ENCODE measurements around the gene HLA-E. TPM values are rescaled to one million over a fixed set of nuclear protein-coding genes. Genes with fewer than 3 reads are reported as not detected.

HLA-E gene
- total and polyA plus RNA-seq, 2 of the 13 experiments (the other 11 are each of a cell fraction or from before 2014, with no cell fraction given): 45.2 to 90.4 TPM

DNA sequence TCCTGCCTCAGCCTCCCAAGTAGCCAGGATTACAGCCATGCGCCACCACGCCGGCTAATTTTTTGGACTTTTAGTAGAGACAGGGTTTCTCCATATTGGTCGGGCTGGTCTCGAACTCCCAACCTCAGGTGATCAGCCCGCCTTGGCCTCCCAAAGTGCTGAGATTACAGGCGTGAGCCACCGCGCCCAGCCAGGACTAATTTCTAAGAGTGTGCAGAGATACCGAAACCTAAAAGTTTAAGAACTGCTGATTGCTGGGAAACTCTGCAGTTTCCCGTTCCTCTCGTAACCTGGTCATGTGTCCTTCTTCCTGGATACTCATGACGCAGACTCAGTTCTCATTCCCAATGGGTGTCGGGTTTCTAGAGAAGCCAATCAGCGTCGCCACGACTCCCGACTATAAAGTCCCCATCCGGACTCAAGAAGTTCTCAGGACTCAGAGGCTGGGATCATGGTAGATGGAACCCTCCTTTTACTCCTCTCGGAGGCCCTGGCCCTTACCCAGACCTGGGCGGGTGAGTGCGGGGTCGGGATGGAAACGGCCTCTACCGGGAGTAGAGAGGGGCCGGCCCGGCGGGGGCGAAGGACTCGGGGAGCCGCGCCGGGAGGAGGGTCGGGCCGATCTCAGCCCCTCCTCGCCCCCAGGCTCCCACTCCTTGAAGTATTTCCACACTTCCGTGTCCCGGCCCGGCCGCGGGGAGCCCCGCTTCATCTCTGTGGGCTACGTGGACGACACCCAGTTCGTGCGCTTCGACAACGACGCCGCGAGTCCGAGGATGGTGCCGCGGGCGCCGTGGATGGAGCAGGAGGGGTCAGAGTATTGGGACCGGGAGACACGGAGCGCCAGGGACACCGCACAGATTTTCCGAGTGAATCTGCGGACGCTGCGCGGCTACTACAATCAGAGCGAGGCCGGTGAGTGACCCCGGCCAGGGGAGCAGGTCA is at the start of gene HLA-E (continued):
- TF ChIP-seq USF2 (IDR thresholded peaks at IDR 0.05; ENCODE audit: low read depth, low read length) (peak; percentile 80), USF2 (CRISPR knock-in tag; IDR thresholded peaks at IDR 0.05; ENCODE audit: borderline replicate concordance) (peak; percentile 71; the same call in 1 of the 2 replicates), REXO4 (CRISPR knock-in tag; IDR thresholded peaks at IDR 0.05; ENCODE audit: borderline replicate concordance) (no peak), ARID4A (CRISPR knock-in tag; IDR thresholded peaks at IDR 0.05; ENCODE audit: borderline replicate concordance) (peak; percentile 67), NR2F2 (IDR thresholded peaks at IDR 0.05; ENCODE audit: borderline replicate concordance, low read depth) (no peak), ZNF501 (CRISPR knock-in tag; IDR thresholded peaks at IDR 0.05) (peak; percentile 95), PRPF4 (IDR thresholded peaks at IDR 0.05; ENCODE audit: low read depth, low read length, poor library complexity, severe bottlenecking) (no peak), MBD4 (IDR thresholded peaks at IDR 0.05; ENCODE audit: borderline replicate concordance, low read length) (no peak), ZNF251 (CRISPR knock-in tag; IDR thresholded peaks at IDR 0.05) (no peak), REL (CRISPR knock-in tag; conservative IDR thresholded peaks at IDR 0.05) (0 out of 2 replicates have a peak, but pooled peaks have one; percentile 69), STAT5B (CRISPR knock-in tag; IDR thresholded peaks at IDR 0.05) (no peak; the same call in 1 of the 2 replicates), MIER2 (CRISPR knock-in tag; IDR thresholded peaks at IDR 0.05) (peak; percentile 10; the same call in 1 of the 2 replicates), RFX1 (IDR thresholded peaks at IDR 0.05) (no peak), ARNTL (CRISPR knock-in tag; IDR thresholded peaks at IDR 0.05) (no peak), TRIM24 (CRISPR knock-in tag; IDR thresholded peaks at IDR 0.05) (no peak), ZMYM3 (CRISPR knock-in tag; IDR thresholded peaks at IDR 0.05) (peak; percentile 95)
- TF ChIP-seq, protein P1, sequence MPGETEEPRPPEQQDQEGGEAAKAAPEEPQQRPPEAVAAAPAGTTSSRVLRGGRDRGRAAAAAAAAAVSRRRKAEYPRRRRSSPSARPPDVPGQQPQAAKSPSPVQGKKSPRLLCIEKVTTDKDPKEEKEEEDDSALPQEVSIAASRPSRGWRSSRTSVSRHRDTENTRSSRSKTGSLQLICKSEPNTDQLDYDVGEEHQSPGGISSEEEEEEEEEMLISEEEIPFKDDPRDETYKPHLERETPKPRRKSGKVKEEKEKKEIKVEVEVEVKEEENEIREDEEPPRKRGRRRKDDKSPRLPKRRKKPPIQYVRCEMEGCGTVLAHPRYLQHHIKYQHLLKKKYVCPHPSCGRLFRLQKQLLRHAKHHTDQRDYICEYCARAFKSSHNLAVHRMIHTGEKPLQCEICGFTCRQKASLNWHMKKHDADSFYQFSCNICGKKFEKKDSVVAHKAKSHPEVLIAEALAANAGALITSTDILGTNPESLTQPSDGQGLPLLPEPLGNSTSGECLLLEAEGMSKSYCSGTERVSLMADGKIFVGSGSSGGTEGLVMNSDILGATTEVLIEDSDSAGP (CRISPR knock-in tag; IDR thresholded peaks at IDR 0.05; ENCODE audit: borderline replicate concordance): peak; percentile 73; the same call in 1 of the 2 replicates
